Measurements from ENCODE around the gene IYD. TPM values are rescaled to one million over a fixed set of nuclear protein-coding genes. Genes with fewer than 3 reads are reported as not detected.

IYD gene
- total and polyA plus RNA-seq, 10 of the 15 experiments (the other 5 are each of a cell fraction or from before 2014, with no cell fraction given) = 0.07 TPM; not detected in 9

DNA sequence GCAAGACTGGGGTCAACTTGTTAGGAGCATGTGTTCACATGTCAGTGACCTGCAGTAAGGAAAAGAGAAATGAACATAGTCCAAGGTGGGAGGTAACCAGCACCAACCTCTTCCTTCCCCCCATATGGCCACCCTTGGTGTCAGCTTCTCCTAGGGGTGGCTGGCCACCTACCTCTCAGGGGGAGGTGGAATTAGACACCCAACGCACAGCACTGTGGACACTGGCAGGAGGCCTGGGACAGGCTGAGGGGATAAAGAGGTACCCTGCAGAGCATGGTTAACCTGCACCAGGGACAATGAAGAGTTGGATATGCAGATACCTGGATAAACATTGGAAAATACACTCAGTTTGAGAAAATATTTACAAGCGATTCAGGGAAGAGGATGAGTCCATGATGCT, 84.5 kb downstream of the IYD start:
- ChIA-PET POLR2A (no interaction called here), CTCF (interaction anchor here (0.6 to 1.6 kb wide), 3 partner anchors 35 to 585 kb away, joined by 3 to 4 read pairs (median 4); no protein-coding TSS in a partner anchor), SMC1A (ENCODE audit: uncharacterized antibody, unreplicated experiment) (no interaction called here), RAD21 (ENCODE audit: unreplicated experiment) (no interaction called here)
- 39% methylated on average over 2 of the region's 2 CpGs for WGBS (ENCODE audit: insufficient coverage, insufficient replicate concordance, low lambda C conversion rate, missing lambda C conversion rate)
- Histone ChIP-seq H4K20me1 (ENCODE audit: control insufficient read depth, insufficient read depth) (no peaks in the 10 kb centered on the region), H3K9ac (ENCODE audit: control insufficient read depth, insufficient read depth, low read length) (no peak overlapping the region), H3K4me3 (no peak overlapping the region), H3K27me3 (replicated peaks in 1 of 2; ENCODE audit: control insufficient read depth in 2 of 2, insufficient read depth in 2 of 2, low read length in 1 of 2) (no peaks in the 10 kb centered on the region), H2AFZ (ENCODE audit: control insufficient read depth, low read depth, low read length) (no peak overlapping the region), H3K9me3 (replicated peaks; ENCODE audit: control insufficient read depth, insufficient read depth, low read length) (no peaks in the 10 kb centered on the region), H3K36me3 (ENCODE audit: control insufficient read depth in 2 of 2, insufficient read depth in 2 of 2, low read length in 1 of 2) (no peaks in the 10 kb centered on the region), H3K4me2 (ENCODE audit: control insufficient read depth, insufficient read depth) (no peak overlapping the region), H3K4me1 (ENCODE audit: control insufficient read depth, insufficient read depth, low read length) (no peaks in the 10 kb centered on the region), H3K79me2 (ENCODE audit: control insufficient read depth, insufficient read depth, low read length) (no peaks in the 10 kb centered on the region), H3K27ac (ENCODE audit: control insufficient read depth, insufficient read depth) (no peak overlapping the region)
- ATAC-seq (no peak), FAIRE-seq (no peak), DNase-seq (ENCODE audit: low read depth, low spot score) (no peak)
- BruUV-seq (replicated peaks) = no TSS peak
- TF ChIP-seq, protein P1, sequence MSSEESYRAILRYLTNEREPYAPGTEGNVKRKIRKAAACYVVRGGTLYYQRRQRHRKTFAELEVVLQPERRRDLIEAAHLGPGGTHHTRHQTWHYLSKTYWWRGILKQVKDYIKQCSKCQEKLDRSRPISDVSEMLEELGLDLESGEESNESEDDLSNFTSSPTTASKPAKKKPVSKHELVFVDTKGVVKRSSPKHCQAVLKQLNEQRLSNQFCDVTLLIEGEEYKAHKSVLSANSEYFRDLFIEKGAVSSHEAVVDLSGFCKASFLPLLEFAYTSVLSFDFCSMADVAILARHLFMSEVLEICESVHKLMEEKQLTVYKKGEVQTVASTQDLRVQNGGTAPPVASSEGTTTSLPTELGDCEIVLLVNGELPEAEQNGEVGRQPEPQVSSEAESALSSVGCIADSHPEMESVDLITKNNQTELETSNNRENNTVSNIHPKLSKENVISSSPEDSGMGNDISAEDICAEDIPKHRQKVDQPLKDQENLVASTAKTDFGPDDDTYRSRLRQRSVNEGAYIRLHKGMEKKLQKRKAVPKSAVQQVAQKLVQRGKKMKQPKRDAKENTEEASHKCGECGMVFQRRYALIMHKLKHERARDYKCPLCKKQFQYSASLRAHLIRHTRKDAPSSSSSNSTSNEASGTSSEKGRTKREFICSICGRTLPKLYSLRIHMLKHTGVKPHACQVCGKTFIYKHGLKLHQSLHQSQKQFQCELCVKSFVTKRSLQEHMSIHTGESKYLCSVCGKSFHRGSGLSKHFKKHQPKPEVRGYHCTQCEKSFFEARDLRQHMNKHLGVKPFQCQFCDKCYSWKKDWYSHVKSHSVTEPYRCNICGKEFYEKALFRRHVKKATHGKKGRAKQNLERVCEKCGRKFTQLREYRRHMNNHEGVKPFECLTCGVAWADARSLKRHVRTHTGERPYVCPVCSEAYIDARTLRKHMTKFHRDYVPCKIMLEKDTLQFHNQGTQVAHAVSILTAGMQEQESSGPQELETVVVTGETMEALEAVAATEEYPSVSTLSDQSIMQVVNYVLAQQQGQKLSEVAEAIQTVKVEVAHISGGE (CRISPR knock-in tag; IDR thresholded peaks at IDR 0.05) = no peak
- TF ChIP-seq NFYB (IDR thresholded peaks at IDR 0.05; ENCODE audit: insufficient read depth, low read depth, low read length) = no peak
- TF ChIP-seq SREBF1 (IDR thresholded peaks at IDR 0.05; ENCODE audit: low read length) = no peak
- no peak for TF ChIP-seq JUNB (IDR thresholded peaks at IDR 0.05)
- TF ChIP-seq MYC (IDR thresholded peaks at IDR 0.05; ENCODE audit: insufficient read depth, insufficient read length, insufficient replicate concordance, low read length, severe bottlenecking) = no peak
- TF ChIP-seq EGR1 (IDR thresholded peaks at IDR 0.05; ENCODE audit: borderline replicate concordance in 1 of 2, low read depth in 2 of 2, low read length in 2 of 2) = no peak
- TF ChIP-seq SP1 (IDR thresholded peaks at IDR 0.05; ENCODE audit: low read depth, low read length) = no peak
- TF ChIP-seq HCFC1 (IDR thresholded peaks at IDR 0.05; ENCODE audit: low read length) = no peak
- TF ChIP-seq, protein P2, sequence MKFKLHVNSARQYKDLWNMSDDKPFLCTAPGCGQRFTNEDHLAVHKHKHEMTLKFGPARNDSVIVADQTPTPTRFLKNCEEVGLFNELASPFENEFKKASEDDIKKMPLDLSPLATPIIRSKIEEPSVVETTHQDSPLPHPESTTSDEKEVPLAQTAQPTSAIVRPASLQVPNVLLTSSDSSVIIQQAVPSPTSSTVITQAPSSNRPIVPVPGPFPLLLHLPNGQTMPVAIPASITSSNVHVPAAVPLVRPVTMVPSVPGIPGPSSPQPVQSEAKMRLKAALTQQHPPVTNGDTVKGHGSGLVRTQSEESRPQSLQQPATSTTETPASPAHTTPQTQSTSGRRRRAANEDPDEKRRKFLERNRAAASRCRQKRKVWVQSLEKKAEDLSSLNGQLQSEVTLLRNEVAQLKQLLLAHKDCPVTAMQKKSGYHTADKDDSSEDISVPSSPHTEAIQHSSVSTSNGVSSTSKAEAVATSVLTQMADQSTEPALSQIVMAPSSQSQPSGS (IDR thresholded peaks at IDR 0.05; ENCODE audit: low read length) = no peak
- TF ChIP-seq EZH2 (IDR thresholded peaks at IDR 0.05; ENCODE audit: borderline replicate concordance, control insufficient read depth, low read depth, low read length) = no peak
- no peak for TF ChIP-seq EP300 (IDR thresholded peaks at IDR 0.05; ENCODE audit: borderline replicate concordance in 1 of 2, control insufficient read depth in 1 of 2, low read depth in 2 of 2, low read length in 2 of 2)
- TF ChIP-seq EED (IDR thresholded peaks at IDR 0.05; ENCODE audit: low read depth) = no peak
- no peak for TF ChIP-seq KLF5 (IDR thresholded peaks at IDR 0.05; ENCODE audit: partially characterized antibody)
- TF ChIP-seq, protein P3, sequence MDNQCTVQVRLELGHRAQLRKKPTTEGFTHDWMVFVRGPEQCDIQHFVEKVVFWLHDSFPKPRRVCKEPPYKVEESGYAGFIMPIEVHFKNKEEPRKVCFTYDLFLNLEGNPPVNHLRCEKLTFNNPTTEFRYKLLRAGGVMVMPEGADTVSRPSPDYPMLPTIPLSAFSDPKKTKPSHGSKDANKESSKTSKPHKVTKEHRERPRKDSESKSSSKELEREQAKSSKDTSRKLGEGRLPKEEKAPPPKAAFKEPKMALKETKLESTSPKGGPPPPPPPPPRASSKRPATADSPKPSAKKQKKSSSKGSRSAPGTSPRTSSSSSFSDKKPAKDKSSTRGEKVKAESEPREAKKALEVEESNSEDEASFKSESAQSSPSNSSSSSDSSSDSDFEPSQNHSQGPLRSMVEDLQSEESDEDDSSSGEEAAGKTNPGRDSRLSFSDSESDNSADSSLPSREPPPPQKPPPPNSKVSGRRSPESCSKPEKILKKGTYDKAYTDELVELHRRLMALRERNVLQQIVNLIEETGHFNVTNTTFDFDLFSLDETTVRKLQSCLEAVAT (IDR thresholded peaks at IDR 0.05) = no peak
- no peak for TF ChIP-seq CBX3 (IDR thresholded peaks at IDR 0.05; ENCODE audit: borderline replicate concordance, low read depth)
- no peak for TF ChIP-seq IKZF2 (IDR thresholded peaks at IDR 0.05)
- TF ChIP-seq BACH1 (IDR thresholded peaks at IDR 0.05; ENCODE audit: borderline replicate concordance) = no peak
- TF ChIP-seq TCF3 (IDR thresholded peaks at IDR 0.05; ENCODE audit: borderline replicate concordance, insufficient read depth, low read depth, low read length) = no peak
- no peak for TF ChIP-seq IRF4 (IDR thresholded peaks at IDR 0.05; ENCODE audit: low read depth, low read length)
- TF ChIP-seq MEF2B (IDR thresholded peaks at IDR 0.05; ENCODE audit: partially characterized antibody, poor library complexity, severe bottlenecking) = no peak
- intact Hi-C loops (cut with micrococcal nuclease; ENCODE audit: unreplicated experiment) = no loop called here
- in situ Hi-C loops (cut with MboI) = no loop called here
